ENCODE results near the gene TSFM. TPM values are rescaled to one million over a fixed set of nuclear protein-coding genes. Genes with fewer than 3 reads are reported as not detected.
A peak's percentile ranks its signal among the peaks of the same experiment; 100 is the strongest.

The TSFM gene
- total RNA-seq, 1 experiment from 2014 or later: 40.7 TPM

GRCh38 chr12:57763881-57764661 is 18.5 kb upstream of the TSFM start:
- DNase-seq: no peak
- H3K4me3 ChIP-seq (ENCODE audit: low read length): no peak overlapping the region
- no peaks in the 10 kb centered on the region for H3K27me3 ChIP-seq (ENCODE audit: low read length)
- peaks cover 4% of the 10 kb centered on the region; the same call in 1 of the 2 replicates for H3K4me1 ChIP-seq (ENCODE audit: low read length)
- H3K4me2 ChIP-seq (ENCODE audit: low read depth, low read length, poor library complexity, severe bottlenecking): no peak overlapping the region
- peaks cover 10% of the 10 kb centered on the region; the same call in 1 of the 2 replicates for H3K36me3 ChIP-seq (ENCODE audit: insufficient read depth, low read length)
- no peaks in the 10 kb centered on the region for H3K9me2 ChIP-seq (replicated peaks; ENCODE audit: insufficient read depth, low read length)
- no peak overlapping the region for H2AFZ ChIP-seq (ENCODE audit: low read length)
- H3K9me3 ChIP-seq (ENCODE audit: low read length): no peaks in the 10 kb centered on the region
- no peak overlapping the region for H3K9ac ChIP-seq (ENCODE audit: low read length)
- H4K20me1 ChIP-seq (ENCODE audit: insufficient read depth, low read depth, low read length): peaks cover 11% of the 10 kb centered on the region
- H3K27ac ChIP-seq (ENCODE audit: low read length): no peak overlapping the region
- peaks cover 7% of the 10 kb centered on the region for H3K79me2 ChIP-seq (ENCODE audit: low read length)

- Histone ChIP-seq H3K27me3 (ENCODE audit: low read length) (no peaks in the 10 kb centered on the region), H3K27ac (ENCODE audit: low read length) (no peak overlapping the region), H3K9me3 (ENCODE audit: low read length) (no peaks in the 10 kb centered on the region), H3K9ac (ENCODE audit: low read length) (no peak overlapping the region), H3K36me3 (ENCODE audit: insufficient read depth, low read length) (peaks cover 9% of the 10 kb centered on the region; the same call in 1 of the 2 replicates), H3K4me2 (ENCODE audit: low read depth, low read length, poor library complexity, severe bottlenecking) (no peak overlapping the region), H3K9me2 (replicated peaks; ENCODE audit: insufficient read depth, low read length) (no peaks in the 10 kb centered on the region), H3K4me3 (ENCODE audit: low read length) (0 out of 2 replicates have a peak overlapping the region, but pooled peaks have one; percentile 0), H2AFZ (ENCODE audit: low read length) (no peak overlapping the region), H3K4me1 (ENCODE audit: low read length) (peaks cover 4% of the 10 kb centered on the region; the same call in 1 of the 2 replicates), H4K20me1 (ENCODE audit: insufficient read depth, low read depth, low read length) (peaks cover 10% of the 10 kb centered on the region), H3K79me2 (ENCODE audit: low read length) (peaks cover 4% of the 10 kb centered on the region)
- no peak for DNase-seq
Observed at GRCh38 chr12:57764662-57765002, 18.0 kb upstream of the TSFM start.

DNA sequence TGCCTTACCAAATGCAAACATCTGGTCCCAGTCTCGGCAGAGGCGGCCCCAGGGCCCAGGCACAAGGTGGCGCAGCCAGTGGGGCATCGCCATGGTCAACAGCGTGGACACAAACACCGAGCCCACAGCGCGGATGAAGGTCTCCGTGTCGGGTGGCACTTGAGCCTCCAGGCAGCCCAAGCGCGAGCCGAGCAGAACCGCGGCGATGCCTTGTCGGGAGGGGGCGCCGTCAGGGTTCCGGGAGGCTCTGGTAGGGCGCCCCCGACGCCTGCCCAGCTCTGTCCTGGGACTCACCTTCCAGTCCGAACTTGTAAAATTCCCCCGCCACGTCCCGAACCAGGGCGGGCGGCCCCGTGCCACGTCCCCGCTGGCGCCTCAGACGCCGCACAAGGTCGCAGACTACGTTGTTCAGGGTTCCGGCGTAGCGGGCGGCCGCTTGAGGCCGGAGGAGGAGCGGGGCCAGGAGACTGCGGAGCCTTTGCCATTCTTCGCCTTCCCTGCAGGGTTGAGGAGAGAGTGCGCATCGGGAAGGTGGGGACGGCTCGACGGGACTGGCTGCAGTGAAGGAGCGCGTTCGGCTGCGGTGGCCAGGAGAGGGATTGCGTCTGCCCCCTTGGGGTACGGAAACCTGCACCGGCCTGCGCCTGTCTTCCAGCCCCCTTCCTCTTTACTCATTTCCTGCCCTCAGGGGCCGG is 17.4 kb upstream of the TSFM start:
- H4K20me1 ChIP-seq (ENCODE audit: insufficient read depth, low read depth, low read length): peaks cover 5% of the 10 kb centered on the region
- 0 out of 2 replicates have a peak overlapping the region, but pooled peaks have one; percentile 0 for H3K4me3 ChIP-seq (ENCODE audit: low read length)
- H3K4me2 ChIP-seq (ENCODE audit: low read depth, low read length, poor library complexity, severe bottlenecking): no peak overlapping the region
- no peak overlapping the region for H3K27ac ChIP-seq (ENCODE audit: low read length)
- no peak overlapping the region for H3K9ac ChIP-seq (ENCODE audit: low read length)
- no peak overlapping the region for H2AFZ ChIP-seq (ENCODE audit: low read length)
- H3K36me3 ChIP-seq (ENCODE audit: insufficient read depth, low read length): peaks cover 3% of the 10 kb centered on the region; the same call in 1 of the 2 replicates
- H3K4me1 ChIP-seq (ENCODE audit: low read length): peaks cover 4% of the 10 kb centered on the region; the same call in 1 of the 2 replicates
- no peaks in the 10 kb centered on the region for H3K9me2 ChIP-seq (replicated peaks; ENCODE audit: insufficient read depth, low read length)
- no peaks in the 10 kb centered on the region for H3K27me3 ChIP-seq (ENCODE audit: low read length)
- H3K79me2 ChIP-seq (ENCODE audit: low read length): no peaks in the 10 kb centered on the region
- H3K9me3 ChIP-seq (ENCODE audit: low read length): no peaks in the 10 kb centered on the region
- DNase-seq: no peak

GRCh38 chr12:57765698-57766463 is 16.7 kb upstream of the TSFM start:
- H3K4me2 ChIP-seq (ENCODE audit: low read depth, low read length, poor library complexity, severe bottlenecking): no peak overlapping the region
- H3K4me1 ChIP-seq (ENCODE audit: low read length): peaks cover 9% of the 10 kb centered on the region

GRCh38 chr12:57766464-57767304 is 15.9 kb upstream of the TSFM start, which contains the start of gene CYP27B1:
Gene CYP27B1 (minus strand): TSS chr12:57767078. CDS start chr12:57767041, 37 bp downstream.
- Histone ChIP-seq H3K4me2 (ENCODE audit: low read depth, low read length, poor library complexity, severe bottlenecking) (no peak within 1 kb of the TSS), H3K79me2 (ENCODE audit: low read length) (peaks cover 11% of the 10 kb centered on the region), H4K20me1 (ENCODE audit: insufficient read depth, low read depth, low read length) (no peaks in the 10 kb centered on the region), H3K27me3 (ENCODE audit: low read length) (no peaks in the 10 kb centered on the region), H3K9ac (ENCODE audit: low read length) (no peak within 1 kb of the TSS), H3K27ac (ENCODE audit: low read length) (no peak within 1 kb of the TSS), H3K36me3 (ENCODE audit: insufficient read depth, low read length) (peaks cover 4% of the 10 kb centered on the region; the same call in 1 of the 2 replicates), H3K4me3 (ENCODE audit: low read length) (no peak within 1 kb of the TSS), H3K9me2 (replicated peaks; ENCODE audit: insufficient read depth, low read length) (no peaks in the 10 kb centered on the region), H3K4me1 (ENCODE audit: low read length) (peaks cover 15% of the 10 kb centered on the region), H2AFZ (ENCODE audit: low read length) (no peak within 1 kb of the TSS), H3K9me3 (ENCODE audit: low read length) (no peaks in the 10 kb centered on the region)
- DNase-seq: no peak

More at GRCh38 chr12:57765698-57766463, 16.7 kb upstream of the TSFM start:
- Histone ChIP-seq H3K36me3 (ENCODE audit: insufficient read depth, low read length) (peaks cover 4% of the 10 kb centered on the region; the same call in 1 of the 2 replicates), H3K9me2 (replicated peaks; ENCODE audit: insufficient read depth, low read length) (no peaks in the 10 kb centered on the region), H3K9ac (ENCODE audit: low read length) (no peak overlapping the region), H3K4me3 (ENCODE audit: low read length) (no peak overlapping the region), H3K27me3 (ENCODE audit: low read length) (no peaks in the 10 kb centered on the region), H3K79me2 (ENCODE audit: low read length) (peaks cover 5% of the 10 kb centered on the region), H3K9me3 (ENCODE audit: low read length) (no peaks in the 10 kb centered on the region), H4K20me1 (ENCODE audit: insufficient read depth, low read depth, low read length) (no peaks in the 10 kb centered on the region), H2AFZ (ENCODE audit: low read length) (no peak overlapping the region), H3K27ac (ENCODE audit: low read length) (no peak overlapping the region)
- DNase-seq: no peak

DNA sequence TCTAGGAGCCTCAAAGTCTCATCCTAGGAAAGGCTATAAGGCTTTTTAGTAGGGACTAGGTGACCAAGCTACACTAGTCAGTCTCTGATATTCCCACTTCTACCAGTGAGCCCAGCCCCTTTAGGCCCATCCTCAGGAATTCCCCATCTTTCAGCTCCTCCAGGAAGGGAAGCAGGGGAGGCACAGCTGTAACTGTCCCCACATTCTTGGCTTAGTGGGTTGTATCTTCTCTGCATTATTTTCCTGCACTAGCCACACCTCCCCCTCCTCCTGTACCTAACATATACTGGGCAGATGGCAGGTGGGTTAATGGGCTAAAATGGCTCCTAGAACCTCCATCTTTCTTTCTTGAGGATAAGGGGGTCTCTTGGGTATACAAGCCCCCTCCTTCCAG is 15.3 kb upstream of the TSFM start:
- Histone ChIP-seq H4K20me1 (ENCODE audit: insufficient read depth, low read depth, low read length) (no peaks in the 10 kb centered on the region), H3K4me1 (ENCODE audit: low read length) (peaks cover 16% of the 10 kb centered on the region), H3K9me3 (ENCODE audit: low read length) (no peaks in the 10 kb centered on the region), H3K9me2 (replicated peaks; ENCODE audit: insufficient read depth, low read length) (no peaks in the 10 kb centered on the region), H3K79me2 (ENCODE audit: low read length) (peaks cover 11% of the 10 kb centered on the region), H3K27ac (ENCODE audit: low read length) (no peak overlapping the region), H3K4me3 (ENCODE audit: low read length) (no peak overlapping the region), H3K9ac (ENCODE audit: low read length) (no peak overlapping the region), H3K36me3 (ENCODE audit: insufficient read depth, low read length) (peaks cover 4% of the 10 kb centered on the region; the same call in 1 of the 2 replicates), H3K4me2 (ENCODE audit: low read depth, low read length, poor library complexity, severe bottlenecking) (no peak overlapping the region), H2AFZ (ENCODE audit: low read length) (no peak overlapping the region), H3K27me3 (ENCODE audit: low read length) (no peaks in the 10 kb centered on the region)
- no peak for DNase-seq

- H4K20me1 ChIP-seq (ENCODE audit: insufficient read depth, low read depth, low read length): no peaks in the 10 kb centered on the region
- H3K9me3 ChIP-seq (ENCODE audit: low read length): no peaks in the 10 kb centered on the region
- DNase-seq: no peak
- no peaks in the 10 kb centered on the region for H3K9me2 ChIP-seq (replicated peaks; ENCODE audit: insufficient read depth, low read length)
- H3K4me2 ChIP-seq (ENCODE audit: low read depth, low read length, poor library complexity, severe bottlenecking): no peak overlapping the region
- peaks cover 15% of the 10 kb centered on the region for H3K79me2 ChIP-seq (ENCODE audit: low read length)
- H3K27ac ChIP-seq (ENCODE audit: low read length): no peak overlapping the region
- H3K4me3 ChIP-seq (ENCODE audit: low read length): no peak overlapping the region
- H3K9ac ChIP-seq (ENCODE audit: low read length): no peak overlapping the region
- H2AFZ ChIP-seq (ENCODE audit: low read length): no peak overlapping the region
- H3K36me3 ChIP-seq (ENCODE audit: insufficient read depth, low read length): peaks cover 4% of the 10 kb centered on the region; the same call in 1 of the 2 replicates
- H3K4me1 ChIP-seq (ENCODE audit: low read length): peaks cover 22% of the 10 kb centered on the region
- no peaks in the 10 kb centered on the region for H3K27me3 ChIP-seq (ENCODE audit: low read length)
Observed at GRCh38 chr12:57767876-57768275, 14.7 kb upstream of the TSFM start.
